ENCODE results near the gene MBNL2.

The MBNL2 gene

GRCh38 chr13:97353927-97354675 is 132.0 kb downstream of the MBNL2 start:
- no peak for DNase-seq

GRCh38 chr13:97354808-97355207 is 132.7 kb downstream of the MBNL2 start:
- DNase-seq: no peak

GRCh38 chr13:97356592-97356991 is 134.5 kb downstream of the MBNL2 start:
- no peak for DNase-seq

- peak; percentile 17 for DNase-seq
Observed at GRCh38 chr13:97359181-97360057, 137.3 kb downstream of the MBNL2 start.

GRCh38 chr13:97360610-97361009 is 138.5 kb downstream of the MBNL2 start:
- DNase-seq: no peak

GRCh38 chr13:97364031-97364430 is 141.9 kb downstream of the MBNL2 start:
- DNase-seq: no peak

GRCh38 chr13:97364827-97365226 is 142.7 kb downstream of the MBNL2 start:
- no peak for DNase-seq

- no peak for DNase-seq
Observed at GRCh38 chr13:97366172-97366688, 144.1 kb downstream of the MBNL2 start.

GRCh38 chr13:97367016-97367822 is 145.1 kb downstream of the MBNL2 start:
- no peak for DNase-seq

GRCh38 chr13:97369261-97369893 is 147.2 kb downstream of the MBNL2 start:
- DNase-seq: no peak

- no peak for DNase-seq
Observed at GRCh38 chr13:97371486-97372109, 149.5 kb downstream of the MBNL2 start.

GRCh38 chr13:97372936-97373335 is 150.8 kb downstream of the MBNL2 start:
- no peak for DNase-seq

- DNase-seq: no peak
Observed at GRCh38 chr13:97373787-97374186, 151.7 kb downstream of the MBNL2 start.

- no peak for DNase-seq
Observed at GRCh38 chr13:97376981-97377380, 154.8 kb downstream of the MBNL2 start.

- DNase-seq: no peak
Observed at GRCh38 chr13:97379386-97379785, 157.3 kb downstream of the MBNL2 start.

GRCh38 chr13:97380696-97381095 is 158.6 kb downstream of the MBNL2 start:
- no peak for DNase-seq

GRCh38 chr13:97381189-97381588 is 159.1 kb downstream of the MBNL2 start:
- no peak for DNase-seq

GRCh38 chr13:97382276-97382675 is 160.1 kb downstream of the MBNL2 start:
- no peak for DNase-seq

GRCh38 chr13:97384371-97384770 is 162.2 kb downstream of the MBNL2 start:
- no peak for DNase-seq

- no peak for DNase-seq
Observed at GRCh38 chr13:97385146-97385545, 163.0 kb downstream of the MBNL2 start.

GRCh38 chr13:97385854-97386253 is 163.7 kb downstream of the MBNL2 start:
- no peak for DNase-seq

All from NCI-H446 treated with DMSO at 0.1 percent for 48 hours (cell line).